Measurements from ENCODE around the gene KRTAP10-9.
"Not testable (repeated sequence)": the region's sequence is repeated elsewhere in the genome, so short reads cannot be mapped to it uniquely, and the experiment has no call there.

KRTAP10-9 gene, protein sequence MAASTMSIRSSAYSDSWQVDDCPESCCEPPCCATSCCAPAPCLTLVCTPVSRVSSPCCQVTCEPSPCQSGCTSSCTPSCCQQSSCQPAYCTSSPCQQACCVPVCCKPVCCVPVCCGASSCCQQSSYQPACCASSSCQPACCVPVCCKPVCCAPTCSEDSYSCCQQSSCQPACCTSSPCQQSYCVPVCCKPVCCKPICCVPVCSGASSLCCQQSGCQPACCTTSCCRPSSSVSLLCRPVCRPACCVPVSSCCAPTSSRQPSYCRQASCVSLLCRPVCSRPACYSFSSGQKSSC

DNA sequence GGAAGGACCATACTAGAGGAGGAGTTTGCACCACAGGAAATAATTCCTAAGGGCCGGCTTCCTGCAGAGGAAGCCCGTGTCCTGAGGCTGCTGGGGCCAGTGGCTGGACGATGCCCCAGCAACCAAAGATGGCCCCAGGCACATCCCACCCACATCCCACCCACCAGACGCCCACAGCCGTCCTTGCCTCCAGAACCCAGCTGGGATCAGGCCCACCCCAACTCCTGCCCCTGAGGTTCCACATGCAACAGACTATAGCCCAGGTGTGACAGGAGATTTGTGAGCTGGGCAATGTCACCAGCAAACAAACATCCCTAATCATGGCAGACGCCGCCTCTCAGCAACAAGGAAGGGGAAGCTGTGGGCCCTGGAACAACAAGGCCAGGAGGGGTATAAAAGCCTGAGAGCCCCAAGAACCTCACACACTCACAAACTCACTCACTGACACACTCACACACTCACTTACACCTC is at the start of gene KRTAP10-9:
Gene KRTAP10-9, plus strand, starts transcription at position 421 of the 471 bp plus-strand sequence. CDS start 79 bp downstream, outside the sequence.
- DNase-seq (ENCODE audit: low read depth in 2 of 2) = no peak

DNA sequence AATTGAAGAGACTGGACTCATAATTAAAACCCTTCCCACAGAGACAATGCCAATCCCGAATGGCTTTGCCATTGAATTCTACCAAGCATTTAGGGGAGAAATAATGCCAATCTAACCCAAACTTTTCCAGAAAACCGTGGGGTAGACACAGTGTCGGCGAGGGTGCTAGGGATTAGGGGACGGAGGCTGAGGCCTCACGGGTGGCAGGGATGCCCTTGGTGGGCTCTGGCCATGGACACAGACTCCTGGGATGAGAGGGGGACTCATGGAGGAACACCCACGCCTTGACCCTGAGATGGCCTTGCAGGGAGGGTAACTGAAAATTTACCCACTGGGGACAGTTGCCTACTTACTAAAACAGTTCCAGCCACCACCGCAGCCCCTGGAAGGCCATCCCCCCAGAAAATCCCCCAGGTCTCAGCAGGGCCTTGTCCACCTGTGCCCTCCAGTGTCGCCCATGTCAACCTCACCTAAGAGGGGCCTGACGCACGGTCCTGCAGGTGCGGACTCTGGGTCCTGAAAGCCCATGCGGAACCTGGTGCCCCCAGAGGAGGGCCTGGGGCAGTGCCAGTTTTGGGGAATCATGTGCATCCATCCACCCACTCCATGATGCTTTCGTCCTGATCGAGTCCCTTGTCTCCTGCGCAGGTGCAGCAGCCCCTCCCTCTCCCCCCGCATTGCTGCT is 48.4 kb upstream of the KRTAP10-9 start:
- no peak for DNase-seq (ENCODE audit: low read depth in 2 of 2)

DNA sequence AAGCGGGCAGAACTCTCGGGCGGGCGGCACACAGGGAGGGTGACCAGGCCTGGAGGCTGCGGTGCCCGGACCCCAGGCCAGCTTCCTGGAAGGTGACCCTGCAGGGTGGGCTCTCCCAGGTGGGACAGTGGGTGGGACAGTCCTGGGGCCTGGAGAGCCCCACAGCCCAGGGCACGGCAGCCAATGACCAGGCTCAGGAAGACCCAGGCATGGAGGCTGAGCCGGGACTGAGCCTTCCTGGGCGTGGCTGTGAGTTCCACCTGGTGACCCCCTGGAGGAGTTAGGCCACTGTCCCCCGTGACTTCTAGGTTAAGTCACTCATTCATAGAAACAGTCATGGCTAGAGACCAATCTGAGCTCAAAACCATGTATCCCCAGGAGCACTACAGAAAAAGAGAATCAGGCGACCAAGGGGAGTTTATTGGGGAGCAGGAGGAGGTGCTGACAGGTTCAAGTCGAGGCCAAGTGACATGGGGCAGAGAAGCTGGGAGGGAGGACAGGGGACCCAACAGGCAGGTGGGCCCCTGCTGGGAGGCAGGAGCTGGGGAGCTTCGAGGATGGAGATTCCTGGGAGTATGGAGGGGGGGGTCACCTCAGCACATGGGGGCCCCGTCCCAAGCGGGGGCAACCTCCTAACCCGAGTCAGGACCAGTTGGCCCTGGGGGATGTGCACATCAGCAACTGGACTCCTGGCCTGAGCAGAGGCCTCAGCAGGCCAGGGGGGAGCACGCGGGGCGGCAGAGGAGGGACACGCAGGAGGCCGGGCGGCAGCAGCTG is 47.6 kb upstream of the KRTAP10-9 start:
- DNase-seq (ENCODE audit: low read depth in 2 of 2) = no peak

DNA sequence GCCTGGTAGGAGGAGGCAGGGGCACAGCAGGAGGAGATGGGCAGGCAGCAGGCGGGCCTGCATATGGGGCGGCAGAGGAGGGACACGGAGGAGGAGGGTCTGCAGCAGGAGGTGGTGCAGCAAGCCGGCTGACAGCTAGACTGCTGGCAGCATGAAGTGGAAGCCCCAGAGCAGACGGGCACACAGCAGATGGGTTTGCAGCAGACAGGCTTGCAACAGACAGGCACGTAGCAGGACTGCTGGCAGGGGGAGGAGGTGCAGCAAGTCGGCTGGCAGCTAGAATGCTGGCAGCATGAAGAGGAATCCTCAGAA is 47.1 kb upstream of the KRTAP10-9 start:
- DNase-seq (ENCODE audit: low read depth in 2 of 2) = no peak

DNA sequence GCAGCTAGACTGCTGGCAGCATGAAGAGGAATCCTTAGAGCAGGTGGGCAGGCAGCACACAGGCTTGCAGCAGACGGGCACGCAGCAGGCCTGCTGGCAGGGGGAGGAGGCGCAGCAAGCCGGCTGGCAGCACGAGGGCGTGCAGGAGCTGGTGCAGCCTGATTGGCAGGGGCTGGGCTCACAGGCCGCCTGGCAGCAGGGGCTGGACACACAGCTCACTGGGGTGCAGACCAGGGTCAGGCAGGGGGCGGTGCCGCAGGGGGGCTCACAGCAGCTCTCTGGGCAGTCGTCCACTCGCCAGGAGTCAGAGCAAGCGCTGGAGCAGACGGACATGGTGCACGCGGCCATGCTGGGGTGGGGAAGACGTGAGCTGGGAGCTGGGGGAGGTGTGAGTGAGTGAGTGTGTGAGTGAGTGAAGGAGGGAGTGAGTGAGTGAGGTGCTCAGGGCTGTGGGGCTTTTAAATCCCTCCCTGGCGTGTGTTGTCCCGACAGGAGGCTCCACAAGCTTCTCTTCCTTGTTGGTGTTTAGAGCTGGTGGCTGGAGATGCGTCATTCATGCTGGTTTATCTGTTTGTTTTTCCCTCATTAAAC is 46.6 kb upstream of the KRTAP10-9 start, which contains the start of gene KRTAP10-5:
Gene KRTAP10-5, minus strand, starts transcription at position 374 of the 591 bp plus-strand sequence. Its CDS starts 26 bp downstream, at position 348.
- DNase-seq (ENCODE audit: low read depth in 2 of 2) = not testable (repeated sequence)

DNA sequence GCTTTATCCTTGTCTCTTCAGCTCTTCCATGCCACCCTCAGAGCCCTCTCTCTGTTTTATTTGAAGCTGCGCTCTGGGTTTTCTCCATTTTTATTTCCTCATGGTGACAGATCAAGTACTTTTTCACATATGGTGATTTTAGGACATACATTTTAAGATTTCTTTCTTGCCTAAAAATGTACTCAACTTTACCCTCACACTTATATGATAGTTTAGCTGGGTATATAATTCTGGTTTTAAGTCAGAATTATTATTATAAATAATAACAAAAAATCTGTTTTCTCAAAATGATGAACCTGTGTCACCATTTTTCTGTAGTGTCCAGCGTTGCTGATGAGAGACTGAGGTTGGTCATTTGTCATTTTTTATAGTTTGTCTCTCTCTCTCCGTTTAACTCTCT is 45.7 kb upstream of the KRTAP10-9 start:
- no peak for DNase-seq (ENCODE audit: low read depth in 2 of 2)

DNA sequence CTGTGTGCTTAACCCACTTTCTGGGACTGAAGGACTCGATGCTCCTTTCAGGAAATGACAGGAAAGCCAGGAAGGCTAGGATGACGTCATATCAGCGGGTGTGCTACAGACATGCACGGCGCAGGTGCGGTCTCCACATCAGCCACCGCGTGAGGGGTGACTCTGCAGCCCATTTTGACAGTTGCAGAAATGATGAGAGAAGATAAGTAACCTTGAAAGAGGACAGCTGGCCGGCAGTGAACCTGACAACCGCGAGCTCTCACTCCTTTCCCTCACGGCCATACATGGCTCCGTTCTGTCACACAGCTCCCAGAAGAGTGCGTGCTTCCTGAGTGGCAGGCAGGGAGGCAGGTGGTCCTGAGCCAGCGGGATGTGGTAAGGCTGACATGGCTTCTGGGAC is 44.8 kb upstream of the KRTAP10-9 start:
- DNase-seq (ENCODE audit: low read depth in 2 of 2) = no peak

DNA sequence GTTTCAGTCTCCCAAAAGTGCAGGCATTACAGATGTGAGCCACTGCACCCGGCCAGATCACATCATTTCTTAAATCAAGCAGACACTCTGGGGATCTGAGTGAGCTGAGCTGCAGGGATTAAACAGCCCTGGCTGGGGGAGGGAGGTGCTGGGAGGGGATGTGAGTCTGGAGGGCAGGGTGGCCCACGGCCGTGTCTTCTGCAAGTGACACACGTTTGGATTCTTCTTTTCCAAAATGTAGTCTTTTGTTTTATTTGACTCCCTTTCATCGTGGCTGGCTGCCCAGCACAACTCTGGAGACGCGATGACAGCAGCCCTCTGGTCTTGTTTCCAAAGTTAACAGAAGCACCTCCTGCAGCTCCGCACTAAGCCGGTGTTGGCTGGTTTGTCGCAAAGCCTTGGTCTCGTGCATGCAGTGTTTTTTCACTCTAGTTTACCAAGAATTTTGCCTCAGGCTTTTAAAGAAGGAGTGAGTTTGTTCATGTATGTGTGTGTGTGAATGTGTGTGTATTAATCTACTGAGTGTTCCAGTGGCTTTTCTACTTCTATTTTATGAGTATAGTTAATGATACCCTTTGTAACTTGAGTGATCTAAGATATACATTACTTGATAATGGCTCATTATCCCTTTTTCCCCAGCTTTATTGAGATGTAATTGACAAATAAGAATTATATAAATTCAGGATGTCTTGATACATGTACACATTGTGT is 43.6 kb upstream of the KRTAP10-9 start:
- no peak for DNase-seq (ENCODE audit: low read depth in 2 of 2)

DNA sequence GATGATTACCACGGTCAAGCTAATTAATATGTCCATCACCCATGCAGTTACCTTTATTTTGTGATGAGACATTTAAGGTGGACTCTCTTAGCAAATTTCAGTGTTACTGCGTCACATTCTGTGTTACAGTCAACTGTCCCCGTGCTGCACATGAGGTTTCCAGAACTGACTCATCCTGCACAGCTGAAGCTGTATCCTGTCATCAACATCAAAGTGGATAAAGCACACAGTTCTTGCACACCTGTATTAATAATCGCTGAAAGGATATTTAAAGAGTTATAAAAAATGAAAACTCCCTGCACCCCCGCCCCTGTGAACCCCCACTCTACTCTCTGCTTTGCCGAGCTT is 43.1 kb upstream of the KRTAP10-9 start:
- no peak for DNase-seq (ENCODE audit: low read depth in 2 of 2)

DNA sequence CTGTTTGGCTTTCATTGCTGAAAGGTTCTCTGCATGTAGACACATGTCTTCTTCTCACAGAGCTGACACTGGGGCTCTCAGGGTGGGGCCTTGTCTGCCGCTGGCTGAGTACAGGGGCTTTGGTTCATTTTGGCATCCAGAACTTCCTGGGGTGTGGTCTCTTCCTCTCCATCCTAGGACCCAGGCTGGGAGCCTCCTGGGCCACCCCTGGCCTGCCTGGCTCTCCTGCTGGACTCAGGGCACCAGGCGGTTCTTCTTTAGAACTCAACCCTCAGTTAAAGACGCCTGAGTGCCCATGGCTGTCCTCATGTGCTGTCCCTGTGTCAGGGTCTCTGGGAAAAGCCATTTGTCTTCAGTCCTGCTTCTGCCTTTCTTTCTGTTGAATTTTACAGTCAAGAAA is 41.0 kb upstream of the KRTAP10-9 start:
- DNase-seq (ENCODE audit: low read depth in 2 of 2) = no peak

DNA sequence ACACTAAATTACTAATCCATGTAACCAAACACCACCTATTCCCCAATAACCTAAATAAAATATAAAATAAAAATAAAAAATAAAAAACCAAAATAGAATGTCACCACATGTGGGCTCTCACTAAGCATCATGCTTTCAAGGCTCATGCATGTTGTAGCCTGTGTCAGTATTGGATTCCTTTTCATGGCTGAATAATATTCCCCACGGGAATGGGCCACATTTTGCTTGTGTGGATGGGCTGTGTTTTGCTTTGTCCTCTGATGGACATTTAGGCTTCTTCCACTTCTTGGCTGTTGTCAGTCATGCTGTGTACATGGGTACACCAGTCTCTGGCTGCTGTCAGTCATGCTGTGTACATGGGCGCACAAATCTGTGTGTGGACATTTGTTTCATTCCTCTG is 37.8 kb upstream of the KRTAP10-9 start:
- DNase-seq (ENCODE audit: low read depth in 2 of 2) = no peak

DNA sequence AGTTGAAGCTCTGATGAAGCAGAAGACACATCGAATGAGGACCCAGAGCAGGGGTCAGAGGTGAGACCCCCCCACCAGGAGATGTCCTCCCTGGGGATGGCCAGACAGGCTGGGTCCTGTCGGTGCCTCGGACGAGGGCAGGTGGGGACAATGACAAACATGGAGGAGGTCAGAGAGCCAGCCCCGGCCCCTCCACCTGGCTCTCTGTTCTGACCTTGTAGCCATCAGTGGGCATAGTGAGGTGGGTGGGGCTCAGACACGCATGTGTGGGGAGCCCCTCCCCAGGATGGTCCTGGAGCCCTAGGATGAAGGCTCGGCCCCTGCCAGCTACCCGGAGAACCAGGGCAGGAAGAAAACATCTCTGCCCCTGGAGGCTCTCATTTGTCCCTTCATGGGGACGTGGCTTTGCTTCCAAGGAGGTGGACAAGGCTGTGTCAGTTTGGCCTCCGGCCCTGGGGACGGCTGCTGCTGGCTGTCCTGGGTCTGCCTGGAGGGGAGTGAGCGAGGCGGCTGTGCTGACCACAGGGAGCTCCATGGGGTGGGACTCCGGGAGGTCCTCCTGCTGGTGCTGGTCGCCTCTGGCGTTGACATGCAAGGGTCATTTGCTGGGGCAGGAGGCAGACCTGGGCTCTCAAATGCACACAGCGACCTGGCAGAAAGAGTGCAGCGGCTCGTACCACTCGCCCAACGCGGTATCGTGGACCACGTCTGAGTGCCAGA is 37.1 kb upstream of the KRTAP10-9 start:
- DNase-seq (ENCODE audit: low read depth in 2 of 2) = no peak

DNA sequence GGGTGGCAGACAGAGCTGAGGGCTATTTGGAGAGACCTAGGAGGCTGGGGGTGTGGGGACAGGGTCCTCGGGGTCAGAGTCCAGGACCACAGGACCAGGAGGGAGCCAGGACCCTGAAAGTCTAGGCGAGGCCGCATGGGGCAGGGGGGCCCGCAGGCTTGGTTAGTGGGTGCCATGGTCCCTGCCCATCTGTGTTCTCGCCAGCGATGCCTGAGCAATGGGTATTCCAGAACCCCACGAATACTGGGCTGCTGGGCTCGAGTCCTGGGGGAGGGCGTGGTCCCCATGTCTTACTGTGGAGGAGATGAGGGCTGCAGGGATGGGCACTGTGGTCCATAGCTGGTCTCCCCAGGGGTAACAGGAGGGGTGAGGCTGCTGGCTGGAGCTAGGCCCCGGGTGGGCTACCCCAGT is 36.6 kb upstream of the KRTAP10-9 start:
- no peak for DNase-seq (ENCODE audit: low read depth in 2 of 2)

DNA sequence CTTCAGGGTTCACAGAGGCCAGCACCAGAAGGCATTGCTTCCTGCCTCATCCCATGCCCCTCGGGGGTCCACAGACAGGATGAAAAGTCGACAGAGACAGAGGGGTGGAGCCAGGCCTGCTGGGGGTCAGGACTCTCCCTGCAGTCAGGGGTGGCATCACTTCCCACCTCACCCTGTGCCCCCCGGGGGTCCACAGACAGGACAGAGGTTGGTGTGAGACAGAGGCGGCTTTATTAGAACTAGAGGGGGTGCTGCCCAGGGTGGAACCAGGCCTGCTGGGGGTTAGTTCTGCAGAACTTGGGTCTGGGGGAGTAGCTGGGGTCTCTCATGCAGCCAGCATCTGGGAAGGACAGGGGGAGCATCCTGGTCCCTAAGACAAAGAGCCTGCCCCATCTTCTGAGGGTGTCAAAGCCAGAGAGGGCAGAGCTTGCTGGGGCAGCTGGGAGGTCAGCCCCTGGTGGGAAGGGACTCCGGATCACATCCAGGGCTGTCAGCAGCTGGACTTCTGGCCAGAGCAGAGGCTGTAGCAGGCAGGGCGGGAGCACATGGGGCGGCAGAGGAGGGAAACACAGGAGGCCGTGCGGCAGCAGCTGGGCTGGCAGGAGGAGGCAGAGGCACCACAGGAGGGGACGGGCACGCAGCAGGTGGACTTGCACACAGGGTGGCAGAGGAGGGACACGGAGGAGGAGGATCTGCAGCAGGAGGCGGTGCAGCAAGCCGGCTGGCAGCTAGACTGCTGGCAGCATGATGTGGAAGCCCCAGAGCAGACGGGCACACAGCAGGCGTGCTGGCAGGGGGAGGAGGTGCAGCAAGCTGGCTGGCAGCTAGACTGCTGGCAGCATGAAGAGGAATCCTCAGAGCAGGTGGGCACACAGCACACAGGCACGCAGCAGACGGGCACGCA is 35.7 kb upstream of the KRTAP10-9 start:
- not testable (repeated sequence) for DNase-seq (ENCODE audit: low read depth in 2 of 2)

DNA sequence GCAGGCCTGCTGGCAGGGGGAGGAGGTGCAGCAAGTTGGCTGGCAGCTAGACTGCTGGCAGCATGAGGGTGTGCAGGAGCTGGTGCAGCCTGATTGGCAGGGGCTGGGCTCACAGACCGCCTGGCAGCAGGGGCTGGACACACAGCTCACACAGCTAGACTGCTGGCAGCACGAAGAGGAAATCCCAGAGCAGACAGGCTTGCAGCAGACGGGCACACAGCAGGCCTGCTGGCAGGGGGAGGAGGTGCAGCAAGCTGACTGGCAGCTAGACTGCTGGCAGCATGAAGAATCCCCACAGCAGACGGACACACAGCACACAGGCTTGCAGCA is 35.1 kb upstream of the KRTAP10-9 start:
- DNase-seq (ENCODE audit: low read depth in 2 of 2) = not testable (repeated sequence)

DNA sequence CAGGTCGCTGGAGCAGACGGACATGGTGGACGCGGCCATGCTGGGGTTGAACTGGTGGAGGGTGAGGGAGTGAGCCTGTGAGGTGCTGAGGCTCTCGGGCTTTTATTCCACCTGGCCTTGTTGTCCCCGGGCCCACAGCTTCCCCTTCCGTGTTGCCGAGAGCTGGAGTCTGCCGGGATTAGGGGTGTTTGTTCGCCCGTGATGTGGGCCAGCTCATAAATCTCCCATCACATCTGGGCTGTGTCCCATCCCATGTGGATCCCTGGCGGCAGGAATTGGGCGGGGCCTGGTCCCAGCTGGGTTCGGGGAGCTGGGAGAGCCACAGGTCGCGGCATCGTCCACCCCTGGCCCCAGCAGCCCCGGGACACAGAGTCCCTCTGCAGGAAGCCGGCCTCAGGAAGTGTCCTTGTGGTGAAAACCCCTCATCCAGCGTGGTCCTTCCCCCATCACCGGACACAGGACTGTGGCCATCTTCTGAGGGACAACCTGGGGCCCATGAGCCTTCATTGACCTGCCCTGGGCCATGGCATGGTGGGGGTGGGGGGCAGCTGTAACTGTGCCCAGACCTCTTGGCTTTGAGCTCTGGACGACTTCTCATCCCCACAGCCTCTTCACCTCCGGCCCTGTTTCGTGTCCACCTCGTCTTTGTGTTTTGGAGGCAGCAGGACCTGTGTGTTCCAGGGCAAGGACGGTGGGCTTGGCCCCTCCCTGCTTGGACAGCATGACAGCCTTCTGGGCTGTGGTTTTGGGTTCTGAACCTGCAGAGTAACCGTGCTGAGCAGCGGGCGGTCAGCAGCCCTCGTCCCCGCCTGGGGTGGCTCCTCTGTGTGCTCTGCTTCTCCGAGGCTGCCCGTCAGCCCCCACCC is 34.2 kb upstream of the KRTAP10-9 start, which contains the start of gene KRTAP10-6:
Gene KRTAP10-6, minus strand, starts transcription at position 60 of the 866 bp plus-strand sequence. Its CDS starts 21 bp downstream, at position 39.
- no peak for DNase-seq (ENCODE audit: low read depth in 2 of 2)

DNA sequence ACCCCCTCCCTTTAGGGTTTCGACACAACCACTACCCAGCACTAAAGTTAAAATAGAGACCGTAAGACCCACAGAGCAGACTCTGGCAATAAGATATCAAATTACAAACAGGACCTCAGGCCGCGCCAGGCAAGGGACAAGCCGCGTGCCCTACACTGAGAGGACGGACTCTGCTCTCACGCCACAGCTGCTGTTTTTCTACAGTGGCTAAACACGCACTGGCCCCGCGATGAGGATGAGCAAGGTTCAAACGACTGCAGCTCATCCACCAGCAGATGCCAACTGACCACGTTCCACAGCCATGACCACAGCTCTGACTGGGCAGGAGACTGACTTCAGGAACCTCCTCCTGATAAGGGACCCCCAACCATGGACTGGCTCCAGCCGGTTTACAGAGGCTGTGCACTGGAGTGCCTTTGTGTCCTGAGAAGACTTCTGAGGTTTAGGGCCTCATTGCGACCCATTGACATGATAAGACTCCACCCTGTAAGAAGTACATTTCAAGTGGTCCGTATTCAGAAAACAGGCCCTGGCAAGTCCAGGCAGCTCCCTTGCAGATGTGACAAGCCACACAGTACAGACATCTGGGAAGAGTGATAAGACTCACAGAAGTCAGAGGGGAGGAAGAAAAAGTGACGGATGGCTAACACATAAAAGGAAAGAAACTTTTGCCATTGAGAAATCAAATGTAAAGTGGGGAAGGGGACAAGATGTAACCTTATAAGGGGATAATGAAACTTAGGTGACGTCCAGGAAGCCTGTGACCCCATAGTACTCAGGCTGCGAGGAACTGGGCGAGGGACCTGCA is 33.1 kb upstream of the KRTAP10-9 start:
- no peak for DNase-seq (ENCODE audit: low read depth in 2 of 2)

DNA sequence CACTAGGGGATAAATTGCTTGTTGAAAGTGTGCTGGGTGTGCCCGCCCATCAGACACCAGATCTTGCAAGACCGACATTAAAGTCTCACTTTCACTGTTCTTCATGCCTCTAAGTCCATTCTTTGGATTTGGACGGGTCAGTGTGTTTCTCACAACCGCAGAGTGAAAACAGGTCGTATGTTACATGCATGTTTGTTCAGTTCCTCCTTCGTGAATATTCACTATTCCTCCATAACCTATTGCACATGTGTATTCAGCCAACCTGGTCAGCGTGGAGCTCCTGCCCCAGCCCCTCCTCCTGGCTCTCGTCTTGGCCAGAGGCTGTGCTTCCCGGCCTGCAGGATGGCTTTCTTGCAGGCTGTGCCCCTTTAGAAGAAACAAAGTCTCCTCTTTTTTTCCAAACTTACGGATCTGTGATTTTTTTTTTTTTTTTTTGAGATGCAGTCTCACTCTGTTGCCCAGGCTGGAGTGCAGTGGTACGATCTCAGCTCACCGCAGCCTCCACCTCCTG is 32.4 kb upstream of the KRTAP10-9 start:
- DNase-seq (ENCODE audit: low read depth in 2 of 2) = no peak
